ENCODE measurements around the gene FAM50B.
"Not testable (repeated sequence)": the region's sequence is repeated elsewhere in the genome, so short reads cannot be mapped to it uniquely, and the experiment has no call there.

FAM50B gene

DNA sequence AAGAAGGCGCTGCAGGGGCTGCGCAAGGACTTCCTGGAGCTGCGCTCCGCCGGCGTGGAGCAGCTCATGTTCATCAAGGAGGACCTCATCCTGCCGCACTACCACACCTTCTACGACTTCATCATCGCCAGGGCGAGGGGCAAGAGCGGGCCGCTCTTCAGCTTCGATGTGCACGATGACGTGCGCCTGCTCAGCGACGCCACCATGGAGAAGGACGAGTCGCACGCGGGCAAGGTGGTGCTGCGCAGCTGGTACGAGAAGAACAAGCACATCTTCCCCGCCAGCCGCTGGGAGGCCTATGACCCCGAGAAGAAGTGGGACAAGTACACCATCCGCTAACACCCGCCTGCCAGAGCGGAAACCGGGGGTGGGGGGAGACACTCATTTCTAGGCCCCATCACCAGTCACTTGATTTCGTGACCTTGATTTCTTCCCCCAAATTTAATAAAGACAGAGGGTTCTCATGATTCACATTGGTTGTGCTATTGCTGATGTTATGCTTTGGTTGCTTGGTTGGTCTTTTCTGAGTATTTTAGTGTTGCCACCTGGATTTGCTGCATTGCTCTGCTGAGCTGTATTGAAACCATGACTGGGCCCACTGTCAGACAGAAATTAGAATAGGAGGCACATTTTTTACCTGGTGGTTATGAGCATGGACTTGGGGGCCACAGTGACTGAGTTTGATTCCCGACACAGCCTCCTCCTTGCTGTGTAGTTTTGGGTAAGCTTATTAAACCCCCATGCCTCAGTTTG, 1.5 kb downstream of the FAM50B start:
- no peak for DNase-seq

DNA sequence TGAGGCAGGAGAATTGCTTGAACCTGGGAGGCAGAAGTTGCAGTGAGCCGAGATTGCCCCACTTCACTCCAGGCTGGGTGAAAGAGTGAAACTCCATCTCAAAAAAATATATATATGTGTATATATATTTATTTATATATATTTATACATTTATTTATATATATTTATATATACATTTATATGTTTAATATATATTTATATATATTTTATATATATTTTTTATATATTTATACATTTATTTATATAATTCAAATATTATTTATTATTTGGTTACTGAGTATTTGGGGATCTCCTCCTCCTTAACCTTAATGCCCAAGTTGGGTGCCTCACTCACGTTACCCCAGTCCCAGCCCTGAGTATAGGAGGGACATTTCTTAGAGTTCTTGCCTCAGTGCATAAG, 2.7 kb downstream of the FAM50B start:
- DNase-seq: no peak

DNA sequence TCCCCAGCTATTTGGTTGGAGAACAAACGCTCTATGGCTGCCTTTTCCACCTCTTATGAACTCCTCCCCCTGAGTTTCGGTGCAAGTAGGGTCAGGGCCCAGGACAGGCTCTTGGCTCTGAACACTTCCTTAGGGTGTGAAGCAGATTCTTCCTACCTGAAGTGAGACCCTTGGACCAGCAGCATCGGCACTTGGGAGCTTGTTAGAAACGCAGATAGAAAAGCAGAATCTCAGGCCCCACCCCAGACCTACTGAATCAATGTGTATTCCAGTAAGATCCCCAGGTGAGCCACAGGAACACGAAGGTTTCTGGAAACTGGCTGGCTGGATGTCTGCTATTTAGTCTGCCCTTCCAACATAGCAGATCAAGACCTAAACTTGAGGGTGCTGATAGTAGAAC, 3.2 kb downstream of the FAM50B start:
- no peak for DNase-seq

DNA sequence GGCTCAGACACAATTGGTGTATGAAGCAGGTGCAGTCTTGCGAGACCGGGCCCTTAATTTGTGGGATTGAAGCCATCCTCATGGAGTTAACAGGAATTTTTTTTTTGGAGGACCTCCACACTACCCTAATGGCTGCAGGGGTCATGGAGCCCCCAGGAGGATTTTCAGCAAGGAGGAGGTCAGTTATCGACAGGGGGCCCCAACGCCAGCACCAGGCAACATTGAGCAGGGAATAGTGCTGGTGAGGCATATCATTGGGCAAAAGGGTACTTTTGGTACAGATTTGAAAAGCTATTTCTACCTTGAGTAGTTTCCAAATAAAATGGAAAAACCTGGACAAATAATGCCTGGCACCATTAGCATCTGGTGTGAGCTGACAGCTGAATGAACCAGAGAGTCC, 6.7 kb downstream of the FAM50B start:
- no peak for DNase-seq

DNA sequence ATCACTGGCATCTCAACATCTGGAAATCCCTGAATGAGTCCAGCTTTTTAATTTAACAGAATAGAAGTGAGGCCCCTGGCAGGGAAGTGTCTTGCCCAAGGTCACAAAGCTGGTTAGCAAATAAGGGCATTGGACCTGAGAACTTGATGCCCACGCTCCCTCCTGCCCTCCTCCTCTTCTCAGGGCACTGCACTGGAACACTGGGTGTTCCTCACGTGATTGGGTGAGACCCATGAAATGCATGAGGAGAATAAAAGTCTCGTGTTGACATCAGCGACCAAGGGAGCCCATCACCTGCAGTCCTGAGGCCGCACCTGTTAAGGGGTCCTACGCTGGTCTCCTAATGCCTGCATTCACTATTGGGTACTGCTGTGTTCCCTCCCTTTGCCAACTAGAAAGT, 7.4 kb downstream of the FAM50B start:
- no peak for DNase-seq

DNA sequence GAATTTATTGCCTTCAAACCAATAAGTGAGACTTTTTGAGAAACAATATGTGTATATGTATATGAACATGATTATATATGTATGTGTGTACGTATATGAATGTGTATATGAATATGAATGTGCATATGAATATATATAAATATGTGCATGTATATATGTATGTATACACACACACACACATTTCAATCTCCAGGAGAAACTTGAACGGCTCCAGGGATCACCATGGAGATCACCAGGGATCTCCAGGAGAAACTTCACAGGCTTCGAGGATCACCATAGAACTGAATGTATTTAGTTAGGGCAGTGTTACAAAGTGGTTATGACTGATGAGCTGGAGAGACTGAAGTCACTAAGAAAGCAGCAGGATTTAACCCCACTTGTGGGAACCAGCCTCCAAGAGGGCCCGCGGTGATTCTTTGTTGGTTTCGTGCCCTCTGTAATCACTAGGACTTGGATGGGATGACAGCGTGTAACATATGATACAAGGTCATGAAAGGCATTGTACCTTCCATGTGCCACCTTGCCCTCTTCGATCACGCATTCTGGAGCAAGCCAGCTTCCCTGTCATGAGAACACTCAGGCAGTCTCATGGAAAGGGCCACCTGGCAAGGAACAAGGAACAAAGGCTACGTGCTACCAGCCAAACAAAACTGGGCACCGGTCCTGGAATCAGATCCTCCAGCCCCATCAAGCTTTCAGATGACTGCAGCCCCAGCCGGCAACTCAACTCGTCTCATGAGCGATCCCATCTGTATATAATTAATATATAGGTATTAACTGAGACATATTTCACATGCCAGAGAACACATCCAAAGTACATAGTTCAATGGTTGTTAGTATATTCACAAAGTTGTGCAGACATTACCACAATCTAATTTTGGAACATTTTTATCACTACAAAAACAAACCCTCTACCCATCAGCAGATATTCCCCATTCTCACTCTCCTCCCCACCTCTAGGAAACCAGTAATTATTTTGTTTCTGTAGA, 8.6 kb downstream of the FAM50B start:
- no peak for DNase-seq

DNA sequence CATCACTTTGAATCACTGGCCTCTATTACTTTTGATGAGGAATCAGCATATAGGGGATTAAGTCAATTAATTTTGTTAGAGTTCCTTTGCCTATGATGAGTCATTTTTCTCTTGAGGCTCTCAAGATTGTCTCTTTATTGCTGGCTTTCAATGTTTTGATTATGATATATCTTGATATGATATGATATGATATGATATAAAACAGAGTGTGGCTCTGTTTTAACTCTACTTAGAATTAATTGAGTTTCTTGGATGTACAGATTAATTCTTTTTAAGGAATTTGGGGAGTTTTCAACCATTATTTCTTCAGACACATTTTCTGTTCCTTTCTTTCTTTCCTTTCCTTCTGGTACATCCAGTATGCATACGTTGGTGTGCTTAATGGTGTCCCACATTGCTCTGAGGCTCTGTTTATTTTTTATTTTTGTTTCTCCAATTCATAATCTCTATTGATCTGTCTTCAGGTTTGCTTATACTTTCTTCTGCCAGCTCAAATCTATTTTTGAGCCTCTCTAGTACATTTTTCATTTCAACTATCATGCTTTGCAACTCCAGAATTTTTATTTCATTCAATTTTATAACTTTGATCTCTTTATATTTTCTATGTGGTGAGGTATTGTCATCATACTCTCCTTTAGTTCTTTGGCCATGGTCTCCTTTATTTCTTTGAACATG, 10.8 kb downstream of the FAM50B start:
- no peak for DNase-seq

DNA sequence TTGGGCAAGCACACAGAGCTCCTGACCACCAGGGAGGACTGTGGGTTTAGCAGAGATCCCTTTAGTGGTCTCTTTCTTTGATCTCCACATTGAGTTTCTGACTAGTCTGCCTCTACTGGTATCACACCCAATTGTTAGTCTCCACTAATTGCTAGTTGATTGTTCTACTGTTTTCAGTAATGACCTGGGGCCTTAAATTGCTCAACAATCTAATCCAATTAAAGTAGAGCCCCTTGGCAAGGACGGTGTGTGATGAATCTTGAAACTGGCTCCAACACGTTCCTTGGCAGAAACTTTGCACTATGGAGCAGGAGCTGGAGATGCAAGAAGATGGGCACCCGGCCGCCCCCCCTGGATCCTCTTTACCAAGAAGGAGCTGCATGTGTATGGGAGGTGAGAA, 12.3 kb downstream of the FAM50B start:
- DNase-seq: no peak

DNA sequence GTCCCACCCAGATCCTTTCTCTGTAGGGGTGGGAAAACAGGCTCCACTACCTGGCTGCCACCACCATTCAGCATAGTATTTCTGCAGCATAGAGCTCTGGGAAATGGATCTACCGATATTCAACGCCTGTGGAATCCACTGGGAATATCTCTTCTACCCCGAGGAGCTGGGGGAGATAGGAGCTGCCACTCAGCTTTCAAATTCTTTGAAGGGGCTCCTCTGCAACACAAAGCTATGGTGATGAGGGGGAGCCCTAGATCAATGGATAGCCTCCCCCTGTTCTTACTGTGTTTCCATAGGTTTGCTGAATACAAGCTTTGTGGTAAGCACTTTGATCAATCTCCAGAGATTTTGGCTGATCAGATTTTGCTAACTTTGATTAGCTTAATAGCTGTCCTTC, 12.9 kb downstream of the FAM50B start:
- DNase-seq: no peak

DNA sequence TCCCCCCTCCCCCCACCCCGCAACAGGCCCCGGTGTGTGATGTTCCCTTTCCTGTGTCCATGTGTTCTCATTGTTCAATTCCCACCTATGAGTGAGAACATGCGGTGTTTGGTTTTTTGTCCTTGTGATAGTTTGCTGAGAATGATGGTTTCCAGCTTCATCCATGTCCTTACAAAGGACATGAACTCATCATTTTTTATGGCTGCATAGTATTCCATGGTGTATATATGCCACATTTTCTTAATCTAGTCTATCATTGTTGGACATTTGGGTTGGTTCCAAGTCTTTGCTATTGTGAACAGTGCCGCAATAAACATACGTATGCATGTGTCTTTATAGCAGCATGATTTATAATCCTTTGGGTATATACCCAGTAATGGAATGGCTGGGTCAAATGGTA, 14.1 kb downstream of the FAM50B start:
- not testable (repeated sequence) for DNase-seq

DNA sequence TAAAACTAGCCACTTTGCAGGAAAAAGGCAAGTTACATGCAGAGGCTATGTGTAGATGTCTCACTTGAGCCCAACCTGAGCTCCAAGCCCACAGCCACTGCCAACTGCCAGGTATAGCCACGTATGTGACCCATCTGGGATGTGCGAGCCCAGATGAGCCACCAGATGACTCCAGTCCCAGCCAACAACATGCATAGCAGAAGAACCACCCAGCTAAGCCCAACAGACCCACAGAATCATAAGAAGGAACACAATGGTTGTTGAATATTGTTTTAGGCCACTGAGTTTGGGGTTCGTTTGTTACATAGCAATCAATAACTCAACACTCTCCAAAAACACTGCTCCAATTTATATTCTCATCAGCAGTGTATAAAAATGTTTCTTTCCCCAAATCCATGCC, 16.3 kb downstream of the FAM50B start:
- DNase-seq: no peak

DNA sequence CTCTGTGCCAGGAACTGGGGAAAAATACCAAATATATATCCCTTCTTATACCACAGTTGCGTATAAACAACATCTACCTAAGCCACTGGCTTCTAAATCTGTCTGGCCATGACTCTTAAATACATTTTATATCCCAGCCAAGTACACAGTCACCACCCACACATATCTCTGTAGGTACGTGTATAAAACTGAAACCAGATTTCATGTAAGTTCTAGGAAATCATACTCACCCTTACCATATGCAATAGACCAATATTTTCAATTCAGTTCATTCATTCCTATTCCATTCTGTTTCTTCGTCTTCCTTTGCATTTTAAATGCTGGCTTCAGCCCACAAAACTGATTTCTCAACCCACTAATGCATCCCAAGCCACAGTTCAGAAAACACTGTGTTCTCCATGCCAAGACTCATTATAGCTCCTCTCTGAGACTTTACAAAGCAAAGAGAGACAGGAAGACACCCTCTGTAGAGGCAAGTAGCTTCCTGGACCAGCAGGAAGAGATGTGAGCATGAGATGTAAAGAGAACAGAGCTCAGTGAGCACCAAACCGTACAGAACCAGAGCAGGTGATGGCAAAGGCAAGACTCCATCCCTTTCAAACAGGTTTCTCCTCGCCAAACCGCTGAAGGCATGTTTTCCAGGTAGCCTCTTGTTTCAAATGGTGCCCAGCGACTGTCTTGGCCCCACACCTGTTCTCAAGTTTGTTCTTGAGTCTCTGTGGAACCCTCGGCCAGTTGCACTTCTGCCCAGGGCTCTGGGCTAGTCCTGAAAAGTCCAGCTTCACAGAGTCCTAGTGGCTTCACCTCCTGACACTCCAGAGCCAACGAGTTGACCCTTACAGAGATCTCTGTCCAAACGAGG, 18.7 kb downstream of the FAM50B start:
- DNase-seq: no peak

DNA sequence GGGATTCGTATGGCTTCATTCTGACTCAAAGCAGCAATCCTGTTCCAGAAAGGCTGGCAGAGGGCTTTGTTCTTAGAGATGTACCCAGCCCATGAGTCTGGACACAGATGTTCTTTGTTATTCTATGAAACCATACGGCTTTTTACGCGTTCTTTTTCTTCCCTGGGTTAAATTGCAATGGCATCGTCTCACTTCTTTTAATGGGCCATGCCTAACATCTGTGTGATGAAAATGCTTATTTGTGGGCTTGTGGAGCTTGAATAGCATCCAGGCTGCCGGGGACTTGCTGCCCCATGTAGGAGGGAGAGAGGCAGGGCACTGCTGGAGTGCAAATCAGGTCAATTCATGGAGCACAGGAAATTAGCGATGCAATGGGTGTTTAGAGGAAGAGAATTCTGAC, 19.4 kb downstream of the FAM50B start:
- DNase-seq: no peak

DNA sequence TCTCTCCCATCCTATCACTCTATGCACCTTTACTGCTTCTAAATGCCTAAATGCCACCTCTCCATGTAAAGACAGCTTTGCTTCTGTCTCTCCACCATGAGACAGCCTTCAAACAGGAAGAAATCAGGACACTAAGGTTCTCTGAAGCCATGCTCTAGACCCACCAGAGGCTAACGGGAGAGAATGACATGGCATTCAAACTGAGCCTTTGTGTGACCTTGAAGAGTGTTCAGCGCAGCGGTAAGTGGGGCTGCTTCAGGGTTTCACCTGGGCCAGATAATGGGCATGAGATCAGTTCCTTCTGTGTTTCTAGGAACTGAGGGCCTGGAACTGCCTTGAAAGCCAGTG, 20.1 kb downstream of the FAM50B start:
- no peak for DNase-seq

DNA sequence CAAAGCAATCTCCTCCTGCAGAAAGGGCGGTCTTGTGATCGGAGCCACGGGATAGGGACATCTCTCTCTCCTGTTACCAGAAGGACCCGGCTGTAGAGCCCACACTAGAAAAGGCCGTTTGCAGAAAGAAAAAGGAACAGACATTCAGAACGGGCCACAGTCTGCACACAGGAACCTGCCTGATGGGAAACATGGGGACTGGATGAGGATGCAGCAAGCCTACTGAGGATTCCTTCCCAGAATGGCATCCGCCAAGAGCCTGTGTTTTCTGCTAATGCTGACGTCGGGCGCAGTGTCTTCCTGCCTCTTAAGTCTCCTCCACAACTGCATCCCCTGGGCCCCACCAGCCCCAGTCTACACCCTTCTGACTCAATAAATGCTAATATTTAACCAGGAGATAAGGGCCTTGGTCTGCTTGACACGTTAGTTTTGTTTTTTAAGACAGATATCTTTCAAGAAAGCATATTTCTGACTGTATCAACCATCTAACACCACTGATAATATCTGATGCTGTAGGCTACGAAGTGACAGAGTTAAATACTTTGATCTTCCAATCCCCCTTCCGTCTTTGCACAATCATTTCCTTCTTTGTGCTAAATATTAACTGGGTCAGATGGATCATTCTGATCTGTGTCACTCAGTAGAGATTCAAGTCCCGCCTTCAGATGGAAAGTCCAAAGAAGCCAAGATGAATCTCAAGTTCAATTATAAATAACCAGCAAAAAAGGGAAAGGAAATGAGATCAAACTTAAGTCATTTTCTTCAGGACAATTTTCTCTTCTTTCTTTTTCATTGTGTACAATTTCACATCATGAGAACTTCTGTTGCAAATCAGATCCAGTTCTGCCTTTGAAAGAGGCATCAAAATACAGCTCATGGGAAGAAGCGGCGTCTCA, 20.7 kb downstream of the FAM50B start:
- DNase-seq: no peak

DNA sequence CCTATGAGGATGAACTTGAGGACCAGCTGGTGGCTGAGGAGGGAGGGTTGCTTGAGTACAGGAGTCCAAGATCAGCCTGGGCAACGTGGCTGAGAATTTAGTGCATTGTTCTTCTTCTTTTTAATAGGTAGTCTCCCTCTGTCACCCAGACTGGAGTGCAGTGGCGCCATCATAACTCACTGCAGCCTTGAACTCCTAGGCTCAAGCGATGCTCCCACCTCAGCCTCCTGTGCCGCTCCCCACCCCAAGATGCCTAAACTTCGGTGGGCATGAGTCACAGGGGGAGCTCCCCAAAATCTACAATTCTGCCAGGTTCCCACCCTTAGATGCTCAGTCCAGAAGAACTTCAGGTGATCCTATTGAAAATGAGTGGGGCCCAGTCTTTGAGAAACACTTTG, 21.4 kb downstream of the FAM50B start:
- DNase-seq: no peak

DNA sequence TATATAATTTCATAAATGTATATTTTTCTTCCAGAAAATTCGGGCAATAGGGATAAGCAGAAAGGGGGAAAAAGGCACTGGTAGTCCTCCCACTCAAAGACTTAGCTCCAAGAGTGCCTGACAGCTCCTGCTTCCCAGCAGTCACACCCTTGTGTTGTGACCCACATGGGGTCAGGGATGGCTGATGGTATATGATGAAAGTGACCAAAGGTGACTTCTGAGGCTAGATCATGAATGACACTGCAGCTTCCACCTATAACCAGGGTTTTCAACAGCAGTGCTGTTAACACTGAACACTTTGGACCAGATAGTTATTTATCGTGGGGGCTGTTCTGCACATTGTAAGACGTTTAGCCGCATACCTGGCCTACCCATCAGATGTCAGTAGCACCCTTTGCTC, 22.3 kb downstream of the FAM50B start:
- DNase-seq: no peak

DNA sequence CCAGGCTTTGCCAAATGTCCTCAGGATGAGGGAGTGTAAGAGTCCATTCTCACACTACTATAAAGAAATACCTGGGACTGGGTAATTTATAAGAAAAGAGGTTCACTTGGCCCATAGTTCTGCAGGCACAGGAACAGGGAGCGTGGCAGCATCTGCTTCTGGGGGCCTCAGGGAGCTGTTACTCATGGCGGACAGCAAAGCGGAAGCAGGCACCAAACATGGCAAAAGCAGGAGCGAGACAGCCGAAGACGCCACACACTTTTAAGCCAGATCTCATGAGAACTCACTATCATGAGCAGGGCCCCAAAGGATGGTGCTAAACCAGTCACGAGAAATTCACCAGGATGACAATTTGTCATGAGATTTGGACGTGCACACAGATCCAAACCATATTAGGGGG, 22.8 kb downstream of the FAM50B start:
- DNase-seq: no peak

DNA sequence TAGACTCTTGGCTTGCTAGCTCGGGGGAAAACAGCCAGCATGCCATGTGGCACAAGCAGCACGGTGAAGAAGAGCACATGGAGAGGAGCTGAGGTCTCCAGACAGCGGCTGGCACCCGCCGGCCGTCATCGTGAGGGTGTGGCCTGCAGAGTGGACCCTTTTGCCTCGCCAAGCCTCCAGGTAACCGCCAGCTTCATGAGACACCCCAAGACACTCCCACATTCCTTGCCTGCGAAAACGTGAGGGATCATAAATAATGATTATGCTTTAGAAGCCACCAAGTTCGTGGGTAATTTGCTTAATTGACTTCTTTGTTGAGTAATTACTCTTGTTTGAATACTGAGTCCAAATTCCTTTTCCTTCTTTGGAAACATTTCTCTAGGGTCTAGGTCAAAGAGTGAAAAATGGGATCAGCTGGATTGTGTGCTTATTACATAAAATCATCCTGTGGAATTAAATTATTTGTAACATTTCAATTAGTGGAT, 23.2 kb downstream of the FAM50B start:
- DNase-seq: no peak

DNA sequence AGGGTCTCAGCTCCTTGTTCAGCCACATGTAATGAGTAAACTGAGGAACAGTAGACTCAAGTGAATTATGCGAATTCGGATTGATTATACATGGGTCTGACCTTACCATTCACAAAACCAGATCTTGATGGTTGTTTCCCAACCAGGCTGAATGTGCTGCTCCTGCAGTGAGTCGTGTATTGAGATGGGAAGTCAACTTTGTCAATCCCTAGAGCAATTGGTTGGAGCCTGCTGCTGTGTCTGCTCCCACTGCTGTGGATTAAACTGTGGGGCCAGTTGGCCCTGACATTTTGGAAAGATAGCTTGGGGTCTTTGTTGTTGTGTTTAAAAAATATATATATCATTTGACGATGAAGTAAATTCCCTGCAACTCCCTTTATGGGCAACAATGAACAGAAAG, 23.9 kb downstream of the FAM50B start:
- no peak for DNase-seq

DNA sequence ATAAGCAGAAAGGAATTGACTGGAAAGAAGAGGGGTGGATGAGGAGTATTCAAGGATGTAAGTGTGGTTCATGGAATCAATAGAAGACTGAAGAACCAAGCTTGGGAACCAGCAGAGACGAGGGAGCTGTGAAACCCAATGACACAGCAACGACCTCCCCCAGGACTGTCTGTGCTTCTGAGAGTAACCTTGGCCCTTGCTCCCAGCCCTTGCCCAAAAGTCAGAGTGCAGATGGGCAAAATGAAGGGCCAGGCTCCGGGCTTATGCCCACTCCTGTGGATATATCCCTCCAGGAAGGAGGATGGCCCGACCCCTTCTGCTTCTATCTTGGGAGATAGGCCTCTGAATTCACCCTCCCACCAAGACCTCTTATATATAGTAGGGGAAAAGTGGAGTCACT, 24.9 kb downstream of the FAM50B start:
- no peak for DNase-seq

DNA sequence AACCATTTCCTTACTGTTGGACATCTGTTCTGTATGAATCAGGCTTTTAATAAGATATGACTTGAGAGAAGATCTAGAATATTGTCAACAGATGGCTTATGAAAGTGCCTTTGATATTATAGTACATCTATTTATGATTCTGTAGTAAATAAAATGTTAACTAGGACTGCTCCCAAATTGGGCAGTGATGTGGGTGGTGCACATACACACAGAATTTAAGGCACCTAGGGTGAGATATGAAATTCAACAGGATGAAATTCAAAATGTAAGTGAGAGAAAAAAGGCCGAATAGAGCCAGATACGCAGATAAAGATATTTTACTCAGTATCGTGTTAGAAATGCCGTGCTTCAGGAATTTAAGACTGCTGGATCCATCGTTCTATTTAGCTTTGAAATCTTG, 26.3 kb downstream of the FAM50B start:
- DNase-seq: no peak

Data from NCI-H1930 (cell line).